Measurements from ENCODE around the gene SUMO3.

GRCh38 chr21:44785620-44786335, 32.1 kb downstream of the SUMO3 start:
- TF ChIP-seq CTCF (IDR thresholded peaks at IDR 0.05) (no peak), POLR2A (IDR thresholded peaks at IDR 0.05) (no peak)
